ENCODE results near the gene KCNT1.

DNA sequence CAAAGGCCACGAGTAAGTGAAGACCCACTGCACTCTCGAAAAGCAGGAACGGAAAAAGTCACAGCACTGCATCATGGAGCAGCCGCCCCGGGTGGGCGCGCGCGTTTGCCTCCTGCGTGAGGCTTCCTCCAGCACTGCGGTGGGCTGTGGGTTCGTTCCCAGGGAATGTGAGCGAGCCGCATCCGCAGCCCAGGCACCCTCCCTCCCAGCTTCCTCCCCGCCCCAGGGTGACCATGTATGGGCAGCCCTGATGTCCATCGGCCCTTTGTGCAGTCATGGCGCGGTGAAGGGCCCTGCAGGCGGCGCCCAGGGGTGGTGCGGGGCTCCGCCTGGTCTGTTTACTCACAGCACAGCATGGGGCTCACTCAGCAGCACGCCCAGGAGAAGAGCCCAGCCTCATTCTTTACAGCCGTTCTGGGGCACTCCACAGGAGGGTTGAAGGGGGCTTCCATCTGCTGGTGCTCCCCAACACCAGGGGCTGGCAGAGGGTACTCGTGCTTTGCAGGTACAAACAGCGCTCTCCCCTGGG is 32.7 kb downstream of the KCNT1 start:
- TF ChIP-seq, protein P1, sequence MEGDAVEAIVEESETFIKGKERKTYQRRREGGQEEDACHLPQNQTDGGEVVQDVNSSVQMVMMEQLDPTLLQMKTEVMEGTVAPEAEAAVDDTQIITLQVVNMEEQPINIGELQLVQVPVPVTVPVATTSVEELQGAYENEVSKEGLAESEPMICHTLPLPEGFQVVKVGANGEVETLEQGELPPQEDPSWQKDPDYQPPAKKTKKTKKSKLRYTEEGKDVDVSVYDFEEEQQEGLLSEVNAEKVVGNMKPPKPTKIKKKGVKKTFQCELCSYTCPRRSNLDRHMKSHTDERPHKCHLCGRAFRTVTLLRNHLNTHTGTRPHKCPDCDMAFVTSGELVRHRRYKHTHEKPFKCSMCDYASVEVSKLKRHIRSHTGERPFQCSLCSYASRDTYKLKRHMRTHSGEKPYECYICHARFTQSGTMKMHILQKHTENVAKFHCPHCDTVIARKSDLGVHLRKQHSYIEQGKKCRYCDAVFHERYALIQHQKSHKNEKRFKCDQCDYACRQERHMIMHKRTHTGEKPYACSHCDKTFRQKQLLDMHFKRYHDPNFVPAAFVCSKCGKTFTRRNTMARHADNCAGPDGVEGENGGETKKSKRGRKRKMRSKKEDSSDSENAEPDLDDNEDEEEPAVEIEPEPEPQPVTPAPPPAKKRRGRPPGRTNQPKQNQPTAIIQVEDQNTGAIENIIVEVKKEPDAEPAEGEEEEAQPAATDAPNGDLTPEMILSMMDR (IDR thresholded peaks at IDR 0.05): no peak
- no peak for TF ChIP-seq POLR2A (IDR thresholded peaks at IDR 0.05)

Data from breast epithelium (tissue), 3 donors.